Coronary artery (tissue), 2 donors: ENCODE results near the gene CACNA2D3.

Experiments used
- DNase-seq: peaks from one replicate; pipeline ENCODE4 v3.0.0-alpha.2; 2017; ENCODE audit warnings: low spot score
- H3K27ac ChIP-seq, 2 donors: fragments of 200-600 bp; sonication (generic); one replicate each; pipeline ENCODE4 v1.5.1; 2016 to 2019
- H3K4me3 ChIP-seq: fragments of 200-600 bp; sonication (generic); 2 replicates; pipeline ENCODE4 v1.5.1; 2016; ENCODE audit warnings: mild to moderate bottlenecking, moderate library complexity
- TF ChIP-seq, protein P1 (sequence below): fragments of 200-600 bp; sonication (generic); IDR thresholded peaks from one replicate; pipeline ENCODE4 v1.5.1; 2019; ENCODE audit warnings: antibody characterized with exemption

CACNA2D3 gene

DNA sequence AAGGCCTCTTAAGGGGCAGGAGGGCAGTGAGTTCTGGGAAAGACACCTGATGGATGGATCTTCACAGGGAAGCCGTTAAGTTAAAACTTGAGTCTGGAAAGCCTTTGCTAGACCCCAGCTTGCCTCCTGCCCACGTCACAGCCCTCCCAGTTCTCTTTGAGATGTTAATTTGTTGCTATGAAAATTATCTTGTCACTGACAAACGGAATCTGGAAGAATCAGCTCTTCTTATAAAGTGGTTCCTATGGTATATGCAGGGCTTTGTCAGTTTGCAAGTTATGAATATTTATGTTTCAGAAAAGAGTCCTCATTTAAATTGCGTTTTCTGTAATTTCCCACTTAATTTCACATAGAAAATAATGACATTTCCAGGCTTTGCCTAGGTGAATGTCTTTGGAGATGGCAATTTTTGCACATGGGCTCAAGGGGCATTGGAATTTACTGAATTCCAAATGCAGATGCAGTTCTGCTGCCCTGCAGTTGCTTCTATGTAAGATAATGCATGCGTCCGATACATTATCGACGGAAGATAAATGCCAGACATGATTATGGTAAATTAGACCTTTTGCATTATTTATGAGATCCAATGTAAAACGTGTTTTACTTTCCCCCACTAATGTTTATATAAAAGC lies 74.1 kb downstream of the CACNA2D3 start:
- no peak for DNase-seq
- Histone ChIP-seq H3K4me3 (no peak overlapping the region), H3K27ac (no peak overlapping the region)
- TF ChIP-seq, protein P1, sequence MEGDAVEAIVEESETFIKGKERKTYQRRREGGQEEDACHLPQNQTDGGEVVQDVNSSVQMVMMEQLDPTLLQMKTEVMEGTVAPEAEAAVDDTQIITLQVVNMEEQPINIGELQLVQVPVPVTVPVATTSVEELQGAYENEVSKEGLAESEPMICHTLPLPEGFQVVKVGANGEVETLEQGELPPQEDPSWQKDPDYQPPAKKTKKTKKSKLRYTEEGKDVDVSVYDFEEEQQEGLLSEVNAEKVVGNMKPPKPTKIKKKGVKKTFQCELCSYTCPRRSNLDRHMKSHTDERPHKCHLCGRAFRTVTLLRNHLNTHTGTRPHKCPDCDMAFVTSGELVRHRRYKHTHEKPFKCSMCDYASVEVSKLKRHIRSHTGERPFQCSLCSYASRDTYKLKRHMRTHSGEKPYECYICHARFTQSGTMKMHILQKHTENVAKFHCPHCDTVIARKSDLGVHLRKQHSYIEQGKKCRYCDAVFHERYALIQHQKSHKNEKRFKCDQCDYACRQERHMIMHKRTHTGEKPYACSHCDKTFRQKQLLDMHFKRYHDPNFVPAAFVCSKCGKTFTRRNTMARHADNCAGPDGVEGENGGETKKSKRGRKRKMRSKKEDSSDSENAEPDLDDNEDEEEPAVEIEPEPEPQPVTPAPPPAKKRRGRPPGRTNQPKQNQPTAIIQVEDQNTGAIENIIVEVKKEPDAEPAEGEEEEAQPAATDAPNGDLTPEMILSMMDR, result no peak

DNA sequence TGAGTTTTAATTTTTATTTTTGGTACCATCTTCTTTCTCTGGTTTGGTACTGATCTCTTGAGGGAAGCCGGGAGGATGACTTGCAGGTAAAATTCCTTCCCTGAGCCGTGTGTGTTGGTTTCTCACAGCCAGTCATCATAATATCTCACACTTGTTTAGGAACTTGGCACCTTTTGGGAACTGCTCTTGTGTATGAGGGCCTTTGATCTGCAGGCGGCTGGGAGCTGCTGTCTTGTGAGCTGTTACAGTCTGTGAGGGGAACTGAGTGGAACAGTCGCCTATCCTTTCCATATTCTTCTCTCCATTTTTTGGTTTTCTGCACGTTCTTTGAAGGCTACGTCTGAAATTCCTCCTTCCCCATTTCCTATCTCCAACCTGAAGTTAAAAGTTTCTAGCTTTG lies 75.2 kb downstream of the CACNA2D3 start:
- H3K4me3 ChIP-seq, result no peak overlapping the region
- H3K27ac ChIP-seq, result no peak overlapping the region
- no peak for DNase-seq
- TF ChIP-seq, protein P1, result no peak

DNA sequence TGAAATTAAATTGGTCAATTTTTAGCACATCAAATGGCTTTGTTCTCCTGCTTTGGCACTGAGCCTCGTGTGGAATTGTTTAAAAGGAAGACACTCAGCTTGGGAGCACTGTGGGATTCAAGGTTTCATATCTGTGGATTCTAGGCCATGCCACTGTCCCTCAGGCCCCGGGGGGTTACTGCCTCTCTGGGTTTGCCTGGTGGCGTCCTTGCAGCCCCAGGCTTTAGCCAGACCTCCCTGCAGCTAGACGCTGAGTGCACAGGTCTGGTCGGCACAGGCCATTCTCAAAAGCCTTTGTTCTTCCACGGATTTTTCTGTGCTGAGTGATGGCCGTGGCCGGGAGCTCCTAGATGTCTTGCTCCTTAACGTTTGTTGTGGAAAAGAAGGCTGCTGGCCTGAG lies 76.2 kb downstream of the CACNA2D3 start:
- DNase-seq, result no peak
- H3K4me3 ChIP-seq, result no peak overlapping the region
- no peak overlapping the region for H3K27ac ChIP-seq
- TF ChIP-seq, protein P1, result no peak

DNA sequence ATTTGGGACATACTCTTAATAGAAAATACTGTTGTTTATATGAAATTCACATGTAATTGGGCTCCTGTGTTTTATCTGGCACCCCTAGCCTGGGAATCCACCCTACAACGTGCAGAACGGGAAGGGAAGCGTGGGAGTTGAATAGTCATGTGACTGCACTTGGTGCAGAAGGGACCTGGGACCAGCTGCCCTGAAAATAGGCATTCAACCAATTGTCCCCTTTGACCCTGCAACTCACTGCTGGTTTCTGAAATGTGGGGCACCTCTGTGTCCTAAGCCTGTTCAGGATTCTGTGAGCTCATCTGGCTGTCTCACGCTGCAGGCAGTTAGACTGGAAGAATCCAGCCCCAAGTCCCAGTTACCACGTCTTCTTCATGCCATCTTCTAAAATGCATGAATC lies 79.7 kb downstream of the CACNA2D3 start:
- no peak overlapping the region for H3K27ac ChIP-seq
- no peak overlapping the region for H3K4me3 ChIP-seq
- TF ChIP-seq, protein P1, result no peak
- no peak for DNase-seq

DNA sequence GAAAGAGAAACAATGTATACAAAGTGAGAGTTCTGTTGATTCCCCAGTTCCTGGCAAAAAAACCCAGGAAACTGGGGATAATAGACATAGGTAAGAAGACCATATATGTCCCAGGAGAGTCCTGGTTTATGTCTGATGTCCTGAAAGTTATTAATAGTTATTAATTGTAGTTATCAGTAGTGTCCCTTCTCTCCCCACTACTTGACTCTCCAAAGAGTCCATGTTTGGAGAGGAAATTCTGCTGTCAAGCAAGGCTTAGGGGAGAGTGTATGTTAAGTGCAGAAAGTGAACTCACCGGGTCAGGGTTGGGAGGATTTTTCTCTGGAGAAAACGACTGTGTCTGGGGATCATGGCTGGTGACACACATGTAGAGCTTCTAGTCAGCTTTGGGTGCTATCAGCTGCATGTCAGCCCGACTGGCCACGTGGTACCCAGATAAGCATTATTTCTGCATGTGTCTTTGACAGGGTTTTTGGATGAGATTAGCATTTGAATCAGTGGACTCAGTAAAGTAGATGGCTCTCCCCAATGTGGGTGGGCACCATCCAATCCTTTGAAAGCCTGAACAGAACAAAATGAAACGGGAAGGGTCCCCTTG lies 80.4 kb downstream of the CACNA2D3 start:
- Histone ChIP-seq H3K4me3 (no peak overlapping the region), H3K27ac (no peak overlapping the region)

DNA sequence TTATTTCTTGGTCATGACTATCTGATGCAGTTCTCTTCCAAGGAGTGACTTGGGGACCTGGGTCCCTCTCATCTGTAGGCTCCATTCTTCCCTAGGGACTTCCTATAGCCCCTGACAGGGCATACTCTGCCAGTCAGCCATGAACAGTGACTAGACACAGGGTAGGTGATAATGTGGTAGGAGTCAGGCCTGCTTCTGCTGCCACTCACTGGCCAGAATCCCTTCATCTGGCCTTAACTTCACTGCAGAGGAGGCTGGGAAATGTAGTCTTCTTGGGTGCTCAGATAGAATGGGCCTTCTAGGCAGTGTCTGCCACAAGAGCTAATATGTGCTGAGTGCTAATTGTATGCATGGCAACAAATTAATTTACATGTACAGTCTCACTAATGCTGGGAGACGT lies 84.5 kb downstream of the CACNA2D3 start:
- DNase-seq, result no peak

More for the DNA sequence above, 80.4 kb downstream of the CACNA2D3 start:
- DNase-seq, result no peak
- TF ChIP-seq, protein P1, result no peak

More for the DNA sequence above, 84.5 kb downstream of the CACNA2D3 start:
- Histone ChIP-seq H3K4me3 (no peak overlapping the region), H3K27ac (no peak overlapping the region)
- TF ChIP-seq, protein P1, result no peak
